Neural cell (in vitro differentiated cells): ENCODE results near the gene OSCP1.

Experiments
- EZH2 ChIP-seq: fragments of 200-600, 300-800 bp; shearing (Covaris generic), sonication (generic); IDR thresholded peaks from 2 replicates; pipeline ENCODE4 v1.6.1; 2014; ENCODE audit warnings: antibody characterized with exemption, low read length, borderline replicate concordance, mild to moderate bottlenecking; ENCODE audit not compliant: insufficient read depth, poor library complexity, severe bottlenecking
- MXI1 ChIP-seq: fragments of 450-650 bp; conservative IDR thresholded peaks from 2 replicates; pipeline ENCODE4 v1.6.1; 2014; ENCODE audit warnings: antibody characterized with exemption, mild to moderate bottlenecking; ENCODE audit not compliant: poor library complexity, severe bottlenecking
- POLR2AphosphoS5 ChIP-seq: IDR thresholded peaks from 2 replicates; pipeline ENCODE4 v1.6.1; 2012
- REST ChIP-seq: IDR thresholded peaks from 2 replicates; pipeline ENCODE4 v1.6.1; 2012; ENCODE audit warnings: borderline replicate concordance
- SMC3 ChIP-seq: fragments of 450-650 bp; conservative IDR thresholded peaks from 2 replicates; pipeline ENCODE4 v1.6.1; 2014; ENCODE audit warnings: antibody characterized with exemption, mild to moderate bottlenecking, moderate library complexity; ENCODE audit not compliant: poor library complexity
- TAF1 ChIP-seq: IDR thresholded peaks from 2 replicates; pipeline ENCODE4 v1.6.1; 2012; ENCODE audit warnings: low read depth
- TF ChIP-seq, protein P1 (sequence below): fragments of 450-650 bp; IDR thresholded peaks from 2 replicates; pipeline ENCODE4 v1.5.1; 2014; ENCODE audit warnings: antibody characterized with exemption, mild to moderate bottlenecking, moderate library complexity; ENCODE audit not compliant: poor library complexity, severe bottlenecking

DNA sequence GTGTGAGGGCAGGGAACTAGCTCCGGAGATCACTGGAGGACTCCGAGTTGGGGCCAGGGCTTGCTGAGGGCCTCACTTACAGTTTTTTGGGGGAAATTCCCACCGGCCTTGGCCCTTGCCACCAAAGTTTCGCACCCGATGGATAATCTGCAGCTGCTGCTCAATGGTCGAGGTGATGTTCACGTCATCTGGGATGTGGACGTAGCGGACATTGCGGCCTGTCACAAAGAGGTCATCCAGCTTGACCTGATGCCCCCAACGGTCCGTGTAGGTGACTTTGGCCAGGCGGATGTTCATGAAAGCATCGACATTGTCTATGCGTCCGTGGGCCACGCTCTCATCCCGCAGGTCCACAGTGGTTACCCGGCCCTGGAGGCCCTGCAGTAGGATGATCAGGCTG is 56.6 kb downstream of the OSCP1 start:
- TF ChIP-seq EZH2 (no peak), POLR2AphosphoS5 (no peak), TAF1 (no peak), SMC3 (no peak), REST (no peak), MXI1 (no peak)
- TF ChIP-seq, protein P1, sequence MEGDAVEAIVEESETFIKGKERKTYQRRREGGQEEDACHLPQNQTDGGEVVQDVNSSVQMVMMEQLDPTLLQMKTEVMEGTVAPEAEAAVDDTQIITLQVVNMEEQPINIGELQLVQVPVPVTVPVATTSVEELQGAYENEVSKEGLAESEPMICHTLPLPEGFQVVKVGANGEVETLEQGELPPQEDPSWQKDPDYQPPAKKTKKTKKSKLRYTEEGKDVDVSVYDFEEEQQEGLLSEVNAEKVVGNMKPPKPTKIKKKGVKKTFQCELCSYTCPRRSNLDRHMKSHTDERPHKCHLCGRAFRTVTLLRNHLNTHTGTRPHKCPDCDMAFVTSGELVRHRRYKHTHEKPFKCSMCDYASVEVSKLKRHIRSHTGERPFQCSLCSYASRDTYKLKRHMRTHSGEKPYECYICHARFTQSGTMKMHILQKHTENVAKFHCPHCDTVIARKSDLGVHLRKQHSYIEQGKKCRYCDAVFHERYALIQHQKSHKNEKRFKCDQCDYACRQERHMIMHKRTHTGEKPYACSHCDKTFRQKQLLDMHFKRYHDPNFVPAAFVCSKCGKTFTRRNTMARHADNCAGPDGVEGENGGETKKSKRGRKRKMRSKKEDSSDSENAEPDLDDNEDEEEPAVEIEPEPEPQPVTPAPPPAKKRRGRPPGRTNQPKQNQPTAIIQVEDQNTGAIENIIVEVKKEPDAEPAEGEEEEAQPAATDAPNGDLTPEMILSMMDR = no peak
